H9 (cell line): Measurements from ENCODE around the gene KRT6C. TPM values are rescaled to one million over a fixed set of nuclear protein-coding genes. Genes with fewer than 3 reads are reported as not detected.

Experiments used
- DNase-seq: peaks from one replicate; pipeline ENCODE4 v3.0.0-alpha.2; 2017
- H2AFZ ChIP-seq: one replicate; pipeline ENCODE4 v1.6.1; 2013; ENCODE audit warnings: mild to moderate bottlenecking, low read length, control low read depth, moderate library complexity
- H2AK5ac ChIP-seq: 2 replicates; pipeline ENCODE4 v1.6.1; 2013; ENCODE audit warnings: low read length, control low read depth, mixed read lengths; ENCODE audit not compliant: insufficient read length
- H2BK120ac ChIP-seq: one replicate; pipeline ENCODE4 v1.6.1; 2013; ENCODE audit warnings: low read depth, mild to moderate bottlenecking, low read length, control low read depth, inconsistent platforms; ENCODE audit not compliant: poor library complexity, severe bottlenecking
- H2BK12ac ChIP-seq: 2 replicates; pipeline ENCODE4 v1.6.1; 2013; ENCODE audit warnings: low read length, control low read depth, mixed read lengths, low read depth; ENCODE audit not compliant: insufficient read length
- H2BK15ac ChIP-seq: 2 replicates; pipeline ENCODE4 v1.6.1; 2013; ENCODE audit warnings: low read depth, low read length, control low read depth
- H2BK20ac ChIP-seq: one replicate; pipeline ENCODE4 v1.6.1; 2013; ENCODE audit warnings: low read depth, mild to moderate bottlenecking, low read length, control low read depth, inconsistent platforms; ENCODE audit not compliant: poor library complexity, severe bottlenecking
- H2BK5ac ChIP-seq: 2 replicates; pipeline ENCODE4 v1.6.1; 2013; ENCODE audit warnings: low read length, control low read depth, mixed read lengths; ENCODE audit not compliant: insufficient read length
- H3K14ac ChIP-seq: 2 replicates; pipeline ENCODE4 v1.6.1; 2013; ENCODE audit warnings: low read length, control low read depth; ENCODE audit not compliant: insufficient read depth
- H3K18ac ChIP-seq: 2 replicates; pipeline ENCODE4 v1.6.1; 2013; ENCODE audit warnings: low read depth, mild to moderate bottlenecking, mixed read lengths, low read length, control low read depth; ENCODE audit not compliant: insufficient read length
- H3K23ac ChIP-seq: 2 replicates; pipeline ENCODE4 v1.6.1; 2013; ENCODE audit warnings: low read length, control low read depth, mixed read lengths, low read depth; ENCODE audit not compliant: insufficient read length
- H3K23me2 ChIP-seq: 2 replicates; pipeline ENCODE4 v1.6.1; 2013; ENCODE audit warnings: low read depth, mild to moderate bottlenecking, mixed read lengths, low read length, control low read depth; ENCODE audit not compliant: insufficient read length, poor library complexity, severe bottlenecking
- H3K27ac ChIP-seq: 2 replicates; pipeline ENCODE4 v1.5.1; 2013; ENCODE audit warnings: low read length, control low read depth, mixed read lengths, low read depth; ENCODE audit not compliant: insufficient read length
- H3K27me3 ChIP-seq: 2 replicates; pipeline ENCODE4 v1.6.1; 2013; ENCODE audit warnings: low read length, control low read depth, inconsistent platforms; ENCODE audit not compliant: insufficient read depth
- H3K4ac ChIP-seq: 2 replicates; pipeline ENCODE4 v1.6.1; 2013; ENCODE audit warnings: low read depth, mild to moderate bottlenecking, control low read depth, inconsistent platforms, low read length, moderate library complexity
- H3K4me1 ChIP-seq: 2 replicates; pipeline ENCODE4 v1.6.1; 2013; ENCODE audit warnings: low read length, control low read depth, inconsistent platforms; ENCODE audit not compliant: insufficient read depth
- H3K4me2 ChIP-seq: 2 replicates; pipeline ENCODE4 v1.6.1; 2013; ENCODE audit warnings: low read length, control low read depth, mixed read lengths; ENCODE audit not compliant: insufficient read length, insufficient read depth
- H3K56ac ChIP-seq: 2 replicates; pipeline ENCODE4 v1.6.1; 2013; ENCODE audit warnings: low read depth, mild to moderate bottlenecking, mixed read lengths, low read length, control low read depth; ENCODE audit not compliant: insufficient read length
- H3K79me1 ChIP-seq: 2 replicates; pipeline ENCODE4 v1.6.1; 2013; ENCODE audit warnings: low read depth, mild to moderate bottlenecking, moderate library complexity, low read length, control low read depth, inconsistent platforms; ENCODE audit not compliant: insufficient read depth, poor library complexity, severe bottlenecking
- H3K79me2 ChIP-seq: 2 replicates; pipeline ENCODE4 v1.6.1; 2013; ENCODE audit warnings: low read length, control low read depth, inconsistent platforms; ENCODE audit not compliant: insufficient read depth
- H3K9ac ChIP-seq: 2 replicates; pipeline ENCODE4 v1.6.1; 2013; ENCODE audit warnings: low read length, control low read depth, mixed read lengths; ENCODE audit not compliant: insufficient read length; ENCODE audit errors: extremely low read depth
- H3K9me3 ChIP-seq: one replicate; pipeline ENCODE4 v1.6.1; 2013; ENCODE audit warnings: low read depth, low read length, inconsistent platforms; ENCODE audit not compliant: control insufficient read depth
- H3T11ph ChIP-seq: one replicate; pipeline ENCODE4 v1.6.1; 2013; ENCODE audit warnings: mild to moderate bottlenecking, low read length, control low read depth, inconsistent platforms
- H4K20me1 ChIP-seq: one replicate; pipeline ENCODE4 v1.6.1; 2013; ENCODE audit not compliant: control insufficient read depth, insufficient read length, insufficient read depth
- H4K5ac ChIP-seq: 2 replicates; pipeline ENCODE4 v1.6.1; 2013; ENCODE audit warnings: low read depth, mild to moderate bottlenecking, mixed read lengths, low read length, control low read depth; ENCODE audit not compliant: insufficient read length
- H4K8ac ChIP-seq: replicated peaks from 2 replicates; pipeline ENCODE4 v1.6.1; 2013; ENCODE audit warnings: low read length, control low read depth, mixed read lengths, low read depth; ENCODE audit not compliant: insufficient read length
- H4K91ac ChIP-seq: 2 replicates; pipeline ENCODE4 v1.6.1; 2013; ENCODE audit warnings: low read depth, mild to moderate bottlenecking, moderate library complexity, mixed read lengths, low read length, control low read depth; ENCODE audit not compliant: insufficient read length
- H3K27ac Mint-ChIP-seq, 3 experiments: 2 replicates in 2 of 3; 3 replicates in 1 of 3; pipeline ENCODE4 v1.8.0; 2020 to 2021; ENCODE audit warnings: mixed read lengths in 3 of 3, mild to moderate bottlenecking in 1 of 3, moderate library complexity in 1 of 3
- H3K27me3 Mint-ChIP-seq: 2 replicates; pipeline ENCODE4 v1.8.0; 2021; ENCODE audit warnings: low read depth, mild to moderate bottlenecking, moderate library complexity, mixed read lengths
- H3K36me3 Mint-ChIP-seq, 3 experiments: 2 replicates in 2 of 3; 3 replicates in 1 of 3; pipeline ENCODE4 v1.8.0; 2020 to 2021; ENCODE audit warnings: low read depth in 3 of 3, mixed read lengths in 3 of 3; ENCODE audit not compliant: insufficient read depth in 1 of 3
- H3K4me1 Mint-ChIP-seq, 2 experiments: 2 replicates each; pipeline ENCODE4 v1.8.0; 2020; ENCODE audit warnings: mixed read lengths in 2 of 2
- H3K4me3 Mint-ChIP-seq, 2 experiments: 2 replicates in 1 of 2; 3 replicates in 1 of 2; pipeline ENCODE4 v1.8.0; 2020 to 2021; ENCODE audit warnings: mild to moderate bottlenecking in 2 of 2, mixed read lengths in 2 of 2, moderate library complexity in 1 of 2
- H3K9me3 Mint-ChIP-seq, 2 experiments: 2 replicates in 1 of 2; 3 replicates in 1 of 2; pipeline ENCODE4 v1.8.0; 2020; ENCODE audit warnings: mild to moderate bottlenecking in 2 of 2, mixed read lengths in 2 of 2, moderate library complexity in 1 of 2
- CTCF ChIP-seq: fragments of 200-600 bp; sonication (generic); conservative IDR thresholded peaks from 3 replicates; pipeline ENCODE4 v1.8.0; 2021; ENCODE audit warnings: antibody characterized with exemption, mild to moderate bottlenecking
- WGBS: extraction: QIAGEN DNeasy Blood & Tissue Kit; methylation state at CpG from one replicate; pipeline ENCODE4 v1.1.7; 2013; ENCODE audit warnings: missing lambda C conversion rate, low lambda C conversion rate, mixed read lengths; ENCODE audit not compliant: insufficient read length; ENCODE audit errors: extremely low coverage; 5-methylcytosine and 5-hydroxymethylcytosine counted together
- total RNA-seq: library from RNA; stranded (reverse); gene quantifications from 2 replicates; pipeline ENCODE4 v1.2.1, GENCODE V29; 2021

The KRT6C gene
- total RNA-seq, 1 experiment from 2014 or later = not detected

- H2BK12ac ChIP-seq = no peak overlapping the region
These were observed 24.4 kb upstream of the KRT6C start for GRCh38 chr12:52497975-52498374.

More at GRCh38 chr12:52497975-52498374, 24.4 kb upstream of the KRT6C start:
- H3K56ac ChIP-seq = no peak overlapping the region
- H3K23ac ChIP-seq = no peak overlapping the region
- H2AFZ ChIP-seq = no peak overlapping the region
- no peak overlapping the region for H2BK15ac ChIP-seq
- H3K18ac ChIP-seq = no peak overlapping the region
- H4K91ac ChIP-seq = no peak overlapping the region
- H4K8ac ChIP-seq = no peak overlapping the region
- H3K27ac ChIP-seq = no peak overlapping the region
- no peak overlapping the region for H3K9ac ChIP-seq
- H3K27ac Mint-ChIP-seq = no peak overlapping the region
- H2BK5ac ChIP-seq = no peak overlapping the region
- no peaks in the 10 kb centered on the region for H3K27me3 ChIP-seq
- H3K9me3 ChIP-seq = no peaks in the 10 kb centered on the region
- TF ChIP-seq CTCF = no peak
- H3K14ac ChIP-seq = no peak overlapping the region
- no peaks in the 10 kb centered on the region for H3K79me2 ChIP-seq
- DNase-seq = no peak
- no peak overlapping the region for H3K4me2 ChIP-seq
- no peak overlapping the region for H3T11ph ChIP-seq
- no peak overlapping the region for H2BK20ac ChIP-seq
- no peaks in the 10 kb centered on the region; a peak in 1 of 7 replicates for H3K36me3 Mint-ChIP-seq
- H3K4me1 ChIP-seq = peaks cover 6% of the 10 kb centered on the region; the same call in 1 of the 2 replicates
- no peaks in the 10 kb centered on the region for H3K79me1 ChIP-seq
- H3K4ac ChIP-seq = no peak overlapping the region
- peaks cover 28 to 37% of the 10 kb centered on the region in 2 experiments for H3K4me1 Mint-ChIP-seq
- peaks cover 9% of the 10 kb centered on the region for H3K27me3 Mint-ChIP-seq
- H4K5ac ChIP-seq = no peak overlapping the region
- no peaks in the 10 kb centered on the region for H3K23me2 ChIP-seq
- WGBS = no CpG with 5 or more reads among the region's 7 CpGs
- no peak overlapping the region for H3K4me3 Mint-ChIP-seq
- no peaks in the 10 kb centered on the region for H4K20me1 ChIP-seq
- no peak overlapping the region for H2BK120ac ChIP-seq
- 0 out of 5 replicates have a peak, but pooled peaks cover 0 to 3% of the 10 kb centered on the region in 2 experiments for H3K9me3 Mint-ChIP-seq
- no peak overlapping the region for H2AK5ac ChIP-seq
